ENCODE results near the gene DPEP1. TPM values are rescaled to one million over a fixed set of nuclear protein-coding genes. Genes with fewer than 3 reads are reported as not detected.
"Not testable (repeated sequence)": the region's sequence is repeated elsewhere in the genome, so short reads cannot be mapped to it uniquely, and the experiment has no call there.

The DPEP1 gene
- total RNA-seq, 1 donor from 2014 or later = not detected

- DNase-seq (no peak), ATAC-seq (no peak)
- intact Hi-C loops (cut with micrococcal nuclease) = no loop called here
Measured at GRCh38 chr16:89576153-89577054, 37.0 kb upstream of the DPEP1 start.

DNA sequence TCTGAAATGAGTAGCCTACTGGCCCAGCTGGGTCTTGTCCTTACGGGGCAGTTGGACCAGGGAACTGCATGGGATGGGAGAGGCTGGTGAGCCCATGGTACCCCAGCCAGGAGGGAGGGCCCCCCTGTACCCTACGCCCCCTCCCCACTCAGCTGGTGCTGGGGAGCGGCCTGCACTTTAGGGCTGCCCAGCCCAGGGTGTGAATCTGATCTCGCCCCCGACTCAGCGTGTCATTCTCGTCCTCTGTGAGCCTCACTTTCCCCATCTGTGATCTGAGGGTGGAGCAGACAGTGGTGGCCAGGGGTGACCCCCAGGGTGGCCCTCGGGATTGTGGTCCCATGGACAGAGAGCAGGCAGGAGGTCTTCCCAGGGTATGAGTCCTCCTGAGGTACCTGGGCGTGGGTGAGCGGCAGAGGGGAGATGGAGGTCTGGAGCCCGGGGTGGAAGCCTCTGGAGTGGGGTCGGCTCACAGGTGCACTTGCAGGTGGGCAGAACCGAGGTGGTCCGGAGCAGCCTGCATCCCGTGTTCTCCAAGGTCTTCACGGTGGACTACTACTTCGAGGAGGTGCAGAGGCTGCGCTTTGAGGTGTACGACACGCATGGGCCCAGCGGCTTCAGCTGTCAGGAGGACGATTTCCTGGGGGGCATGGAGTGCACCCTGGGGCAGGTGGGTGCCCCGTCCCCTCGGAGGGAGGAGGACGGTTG lies 36.2 kb upstream of the DPEP1 start:
- DNase-seq = no peak
- no peak for ATAC-seq
- intact Hi-C loops (cut with micrococcal nuclease) = no loop called here

- intact Hi-C loops (cut with micrococcal nuclease) = no loop called here
- DNase-seq = no peak
- ATAC-seq = no peak
Measured at GRCh38 chr16:89579351-89579750, 34.1 kb upstream of the DPEP1 start.

DNA sequence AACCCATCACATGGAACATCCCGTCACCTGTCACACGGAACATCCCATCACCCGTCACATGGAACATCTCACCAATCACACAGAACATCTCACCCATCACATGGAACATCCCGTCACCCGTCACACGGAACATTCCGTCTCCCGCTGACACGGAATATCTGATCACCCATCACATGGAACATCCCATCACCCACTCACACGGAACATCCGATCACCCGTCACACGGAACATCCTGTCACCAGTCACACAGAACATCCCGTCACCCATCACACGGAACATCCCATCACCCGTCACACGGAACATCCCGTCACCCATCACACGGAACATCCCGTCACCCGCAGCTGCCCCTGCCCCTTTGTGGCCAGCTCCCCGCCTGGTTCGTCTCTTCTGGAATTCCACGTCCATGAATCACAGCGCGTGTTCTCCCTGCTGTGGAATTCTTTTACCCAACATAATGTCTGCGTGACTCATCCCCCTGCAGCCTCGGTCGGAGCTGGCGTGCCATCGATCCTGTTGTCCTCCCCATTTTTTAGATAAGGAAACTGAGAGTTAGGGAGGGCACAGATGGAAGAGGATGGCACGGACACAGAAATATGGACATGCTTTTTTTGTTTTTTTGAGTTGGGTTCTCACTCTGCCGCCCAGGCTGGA lies 32.3 kb upstream of the DPEP1 start:
- DNase-seq = no peak
- no peak for ATAC-seq
- intact Hi-C loops (cut with micrococcal nuclease) = no loop called here

DNA sequence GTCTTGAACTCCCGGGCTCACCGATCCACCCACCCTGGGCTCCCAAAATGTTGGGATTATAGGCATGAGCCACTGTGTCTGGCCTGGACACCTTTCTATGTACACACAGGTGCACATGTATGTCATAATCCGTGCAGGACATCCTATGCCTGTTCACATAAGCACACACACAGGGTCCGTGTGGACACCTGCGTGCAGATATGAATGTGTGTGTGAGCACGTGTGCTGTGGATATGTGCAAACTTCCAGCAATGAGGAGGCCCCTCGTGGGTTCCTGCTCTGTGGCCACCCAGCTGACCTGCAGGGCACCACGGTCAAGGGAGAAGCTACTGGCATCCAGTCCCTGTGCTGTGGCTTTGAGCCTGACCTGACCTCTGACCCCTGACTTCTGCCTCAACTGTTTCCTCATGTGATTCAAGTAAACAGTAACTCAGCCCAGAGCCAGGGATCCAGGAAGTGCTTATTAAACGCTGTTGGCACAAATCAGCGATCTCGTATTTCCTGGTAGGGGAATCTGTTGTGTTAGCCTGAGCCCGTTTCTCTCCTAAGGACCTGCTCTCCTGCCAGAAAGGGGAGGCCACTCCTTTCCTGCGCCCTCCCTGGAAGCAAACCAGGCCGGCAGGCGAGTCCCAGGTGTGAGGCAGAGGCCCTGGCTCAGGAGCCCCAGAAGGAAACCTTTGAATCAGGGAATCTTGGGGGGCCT lies 31.4 kb upstream of the DPEP1 start:
- ATAC-seq = no peak
- no peak for DNase-seq
- intact Hi-C loops (cut with micrococcal nuclease) = no loop called here

DNA sequence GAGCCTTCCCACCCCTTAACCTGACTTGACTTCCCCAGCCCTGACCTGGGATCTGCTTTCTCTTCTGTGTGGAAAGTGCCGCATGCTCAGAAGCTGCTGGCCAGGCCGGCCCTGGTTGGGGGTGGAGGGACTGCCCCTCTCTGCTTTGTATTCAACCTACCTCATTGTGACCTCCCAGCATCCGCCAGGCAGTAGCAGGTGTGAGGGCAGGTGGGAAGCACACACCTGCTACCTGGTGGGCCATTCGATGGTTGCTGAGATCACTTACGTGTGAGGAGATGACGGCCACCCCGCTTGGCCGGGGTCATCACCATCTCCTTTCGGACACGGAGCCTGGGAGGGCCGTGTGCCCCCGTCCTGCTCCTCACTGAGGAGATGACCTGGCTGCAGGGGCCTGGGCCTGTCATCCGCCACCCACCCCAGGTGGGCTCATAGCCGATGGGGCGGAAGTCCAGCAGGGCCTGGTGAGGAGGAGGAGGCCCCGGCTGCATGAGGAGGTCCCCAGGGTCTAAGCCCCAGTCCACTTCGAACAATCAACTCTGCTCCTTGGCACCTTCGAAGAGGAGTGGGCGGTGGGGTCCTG lies 30.7 kb upstream of the DPEP1 start:
- no peak for DNase-seq
- ATAC-seq = no peak
- intact Hi-C loops (cut with micrococcal nuclease) = no loop called here

DNA sequence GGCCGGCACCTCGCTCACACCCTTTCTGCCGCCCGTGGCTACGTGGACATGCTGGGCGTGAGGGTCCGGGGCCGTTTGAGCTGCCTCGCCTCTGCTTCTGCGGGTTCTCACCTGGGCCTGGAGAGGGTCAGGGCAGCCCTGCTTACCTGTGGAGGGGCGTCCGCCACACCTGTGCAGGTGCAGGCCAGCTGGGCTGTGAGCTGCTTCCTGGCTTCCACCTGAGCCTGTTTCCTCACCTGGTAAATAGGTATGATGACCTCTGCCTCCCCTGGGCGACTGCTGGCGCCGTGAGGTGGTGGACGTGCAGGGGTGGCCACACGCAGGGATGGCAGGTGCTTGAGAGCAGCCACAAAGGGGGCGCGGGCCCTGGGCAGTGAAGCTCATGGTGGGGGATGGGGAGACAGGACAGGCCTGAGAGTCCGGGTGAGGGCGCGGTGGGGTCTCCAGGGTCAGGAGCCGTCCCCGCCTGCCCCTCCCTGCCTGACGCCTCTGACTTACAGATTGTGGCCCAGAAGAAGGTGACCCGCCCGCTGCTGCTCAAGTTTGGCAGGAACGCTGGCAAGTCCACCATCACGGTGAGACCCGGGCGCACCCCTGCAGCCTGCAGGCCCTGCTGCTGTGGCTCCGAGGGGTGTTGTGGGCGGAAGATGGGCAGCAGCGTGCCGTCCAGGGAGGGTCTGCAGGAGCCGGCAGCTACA lies 30.1 kb upstream of the DPEP1 start:
- ATAC-seq = no peak
- no peak for DNase-seq
- intact Hi-C loops (cut with micrococcal nuclease) = no loop called here

- ATAC-seq (no peak), DNase-seq (no peak)
- intact Hi-C loops (cut with micrococcal nuclease) = no loop called here
Measured at GRCh38 chr16:89583895-89584644, 29.4 kb upstream of the DPEP1 start.

DNA sequence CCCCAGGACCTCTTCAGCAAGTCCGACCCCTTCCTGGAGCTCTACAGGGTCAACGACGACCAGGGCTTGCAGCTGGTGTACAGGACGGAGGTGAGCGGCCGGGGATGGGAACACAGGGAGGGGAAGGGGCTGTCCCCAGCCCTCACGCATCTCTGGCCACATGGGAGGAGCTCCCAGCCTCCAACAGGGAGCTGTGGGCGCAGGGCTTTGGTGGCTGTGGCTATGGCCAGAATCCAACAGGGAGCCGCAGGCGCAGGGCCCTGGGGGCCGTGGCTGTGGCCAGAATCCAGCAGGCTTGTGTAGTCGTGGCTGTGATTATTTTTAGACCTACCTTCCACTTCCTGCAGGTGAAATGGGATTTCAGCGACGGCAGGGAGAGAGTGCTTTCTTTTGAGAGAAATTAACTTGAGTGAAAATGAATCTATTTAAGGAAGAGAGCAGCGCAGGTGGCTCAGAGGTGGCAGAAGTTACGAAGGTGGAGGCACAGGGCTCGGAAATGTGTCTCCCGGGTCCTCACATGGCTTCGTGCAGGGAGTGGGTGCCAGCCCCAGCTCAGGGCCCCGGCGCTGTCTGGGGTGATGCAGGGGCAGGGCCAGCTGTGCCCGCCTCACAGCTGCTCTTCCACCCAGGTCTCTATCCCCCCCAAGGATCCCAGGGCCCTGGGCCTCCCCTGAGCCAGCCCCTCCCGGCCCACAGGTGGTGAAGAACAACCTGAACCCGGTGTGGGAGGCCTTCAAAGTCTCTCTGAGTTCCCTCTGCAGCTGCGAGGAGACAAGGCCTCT lies 28.5 kb upstream of the DPEP1 start:
- intact Hi-C loops (cut with micrococcal nuclease) = no loop called here
- DNase-seq = no peak
- no peak for ATAC-seq

DNA sequence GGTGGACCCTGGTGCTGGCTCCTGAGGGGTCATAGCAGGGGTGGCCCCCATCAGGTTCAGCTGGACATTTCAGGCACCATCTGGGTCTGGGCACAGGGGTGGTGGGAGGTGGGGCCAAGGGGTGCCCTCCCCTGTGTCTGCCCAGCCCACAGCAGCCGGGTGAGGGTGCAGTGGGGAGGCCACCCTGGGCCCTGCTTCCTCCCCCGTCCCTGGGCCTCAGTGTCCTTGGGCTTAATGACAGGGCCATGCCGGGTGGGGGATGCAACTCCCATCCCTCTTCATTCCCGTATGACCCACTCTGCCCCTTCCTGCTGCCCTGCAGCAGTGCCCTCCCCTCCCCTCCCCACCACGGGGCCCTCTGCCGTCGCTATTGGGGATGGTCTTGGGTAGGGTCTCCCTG lies 27.2 kb upstream of the DPEP1 start:
- intact Hi-C loops (cut with micrococcal nuclease) = no loop called here
- no peak for DNase-seq
- ATAC-seq = no peak

- intact Hi-C loops (cut with micrococcal nuclease) = no loop called here
- ATAC-seq (no peak), DNase-seq (no peak)
Measured at GRCh38 chr16:89586853-89587252, 26.6 kb upstream of the DPEP1 start.

GRCh38 chr16:89587676-89588075 lies 25.8 kb upstream of the DPEP1 start:
- ATAC-seq; intact Hi-C loops (cut with micrococcal nuclease); DNase-seq: not testable (repeated sequence)

- intact Hi-C loops (cut with micrococcal nuclease) = no loop called here
- no peak for ATAC-seq
Measured at GRCh38 chr16:89588413-89589109, 24.9 kb upstream of the DPEP1 start.

DNA sequence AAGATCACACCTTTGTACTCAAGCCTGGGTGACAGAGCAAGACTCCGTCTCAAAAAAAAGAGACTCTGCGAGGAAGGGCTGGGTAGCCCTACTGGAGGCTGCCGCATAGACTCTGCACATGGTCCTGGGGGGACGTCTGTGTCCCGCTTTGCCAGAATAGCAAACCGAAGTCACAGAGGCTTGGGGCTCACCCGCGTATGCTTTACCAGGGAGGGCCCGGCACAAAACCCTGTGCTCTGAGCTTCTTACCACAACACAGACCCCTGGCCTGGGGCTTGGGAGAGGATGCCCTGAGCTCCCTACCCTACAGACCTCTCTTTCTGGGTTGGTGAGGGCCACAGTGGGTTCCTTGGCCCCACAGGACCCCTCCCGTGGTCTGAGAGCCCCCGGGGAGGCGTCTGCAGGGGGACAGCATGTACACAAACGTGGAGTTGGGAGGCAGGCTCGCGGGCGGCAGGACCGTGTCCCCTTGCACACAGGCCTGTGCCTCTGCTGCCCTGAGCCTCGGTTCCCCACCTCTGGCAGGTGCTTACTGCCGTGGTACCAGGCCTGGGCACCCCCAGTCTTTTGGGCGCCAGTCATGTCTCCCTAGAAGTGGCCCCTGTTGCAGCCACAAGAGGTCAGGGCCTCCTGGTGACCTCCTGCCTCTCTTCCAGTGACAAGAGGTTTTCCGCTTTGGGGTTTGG lies 24.1 kb upstream of the DPEP1 start:
- ATAC-seq (no peak), DNase-seq (no peak)
- intact Hi-C loops (cut with micrococcal nuclease) = no loop called here

More at GRCh38 chr16:89588413-89589109, 24.9 kb upstream of the DPEP1 start:
- DNase-seq = no peak

GRCh38 chr16:89593841-89594240 lies 19.6 kb upstream of the DPEP1 start:
- ATAC-seq (no peak), DNase-seq (no peak)
- intact Hi-C loops (cut with micrococcal nuclease) = no loop called here

Data from left ventricle myocardium superior (tissue), 1 donor.